ENCODE data around the gene CARD10. TPM values are rescaled to one million over a fixed set of nuclear protein-coding genes. Genes with fewer than 3 reads are reported as not detected.

The CARD10 gene
- total RNA-seq, 1 donor from 2014 or later = 5.7 TPM

Other genes with a start within 250 kb of the CARD10 start
- gene CYTH4, start 236.9 kb downstream of the CARD10 start, total RNA-seq = 12.0 TPM
- under 0.01 TPM for gene ELFN2, start 91.9 kb downstream of the CARD10 start, total RNA-seq
- gene MFNG, start 33.0 kb downstream of the CARD10 start, total RNA-seq = 3.7 TPM
- 6.3 TPM for gene CDC42EP1, start 41.1 kb upstream of the CARD10 start, total RNA-seq
- not detected for gene LGALS2, start 60.7 kb upstream of the CARD10 start, total RNA-seq
- 15.7 TPM for gene GGA1, start 89.4 kb upstream of the CARD10 start, total RNA-seq
- gene SH3BP1, start 120.3 kb upstream of the CARD10 start, total RNA-seq = 9.9 TPM
- gene PDXP, start 139.3 kb upstream of the CARD10 start, total RNA-seq = 8.9 TPM
- gene LGALS1, start 156.2 kb upstream of the CARD10 start, total RNA-seq = 3,417 TPM
- 7.8 TPM for gene NOL12, start 166.9 kb upstream of the CARD10 start, total RNA-seq
- 26.6 TPM for gene TRIOBP, start 177.6 kb upstream of the CARD10 start, total RNA-seq